Fibroblast of skin of scalp (primary cell): Measurements from ENCODE around the gene GPT2.
A peak's percentile ranks its signal among the peaks of the same experiment; 100 is the strongest.
"Not testable (repeated sequence)": the region's sequence is repeated elsewhere in the genome, so short reads cannot be mapped to it uniquely, and the experiment has no call there.

Experiments used
- DNase-seq: peaks from one replicate; pipeline ENCODE4 v3.0.0-alpha.2; 2013

Gene GPT2

GRCh38 chr16:46866286-46866685 is 17.9 kb upstream of the GPT2 start:
- no peak for DNase-seq

GRCh38 chr16:46867486-46867885 is 16.7 kb upstream of the GPT2 start:
- DNase-seq: not testable (repeated sequence)

GRCh38 chr16:46868891-46869290 is 15.3 kb upstream of the GPT2 start:
- not testable (repeated sequence) for DNase-seq

GRCh38 chr16:46871597-46871996 is 12.6 kb upstream of the GPT2 start:
- DNase-seq: no peak

GRCh38 chr16:46873201-46873600 is 11.0 kb upstream of the GPT2 start:
- no peak for DNase-seq

- no peak for DNase-seq
These were observed 8.9 kb upstream of the GPT2 start for GRCh38 chr16:46875243-46875642.

- DNase-seq: no peak
These were observed 1.7 kb upstream of the GPT2 start for GRCh38 chr16:46882304-46882939.

GRCh38 chr16:46882940-46883307 is 1.2 kb upstream of the GPT2 start:
- no peak for DNase-seq

GRCh38 chr16:46883353-46883689 is 841 bp upstream of the GPT2 start:
- DNase-seq: no peak

GRCh38 chr16:46884513-46885293 is 541 bp downstream of the GPT2 start:
- DNase-seq: no peak

GRCh38 chr16:46885960-46886763 is 2.0 kb downstream of the GPT2 start:
- peak; percentile 17 for DNase-seq

- DNase-seq: no peak
These were observed 2.8 kb downstream of the GPT2 start for GRCh38 chr16:46886764-46887523.

- DNase-seq: no peak
These were observed 3.3 kb downstream of the GPT2 start for GRCh38 chr16:46887524-46887854.

- no peak for DNase-seq
These were observed 5.2 kb downstream of the GPT2 start for GRCh38 chr16:46889245-46889941.

GRCh38 chr16:46889942-46890300 is 5.8 kb downstream of the GPT2 start:
- no peak for DNase-seq

- DNase-seq: no peak
These were observed 7.7 kb downstream of the GPT2 start for GRCh38 chr16:46891910-46892309.

- DNase-seq: no peak
These were observed 10.0 kb downstream of the GPT2 start for GRCh38 chr16:46894036-46894672.

- no peak for DNase-seq
These were observed 11.5 kb downstream of the GPT2 start for GRCh38 chr16:46895399-46896313.

GRCh38 chr16:46896314-46896968 is 12.3 kb downstream of the GPT2 start:
- DNase-seq: no peak

- no peak for DNase-seq
These were observed 13.3 kb downstream of the GPT2 start for GRCh38 chr16:46897471-46897870.
